K562 (cell line): ENCODE data around the gene STPG2. TPM values are rescaled to one million over a fixed set of nuclear protein-coding genes. Genes with fewer than 3 reads are reported as not detected.

Experiments used
- ARID2 ChIP-seq: fragments of 450-650 bp; IDR thresholded peaks from 2 replicates; pipeline ENCODE4 v1.6.1; 2017; ENCODE audit warnings: antibody characterized with exemption, mild to moderate bottlenecking
- ARID4B ChIP-seq: sonication (generic); formaldehyde crosslinking; IDR thresholded peaks from 2 replicates; pipeline ENCODE4 v1.8.0; 2022; ENCODE audit warnings: mild to moderate bottlenecking, missing genetic modification reagents
- ASH1L ChIP-seq: fragments of 450-650 bp; IDR thresholded peaks from 2 replicates; pipeline ENCODE4 v1.6.1; 2018; ENCODE audit warnings: borderline replicate concordance, mild to moderate bottlenecking, low read depth; ENCODE audit not compliant: partially characterized antibody
- CGGBP1 ChIP-seq: fragments of 250-450 bp; sonication (Bioruptor Pico); IDR thresholded peaks from 2 replicates; pipeline ENCODE4 v1.9.0; 2021; ENCODE audit warnings: mild to moderate bottlenecking
- CSDE1 ChIP-seq, 2 experiments: fragments of 450-650 bp; IDR thresholded peaks; 2 replicates each; pipeline ENCODE4 v1.6.1; 2016; ENCODE audit warnings: mild to moderate bottlenecking in 1 of 2
- DDX20 ChIP-seq: fragments of 450-650 bp; IDR thresholded peaks from 2 replicates; pipeline ENCODE4 v1.6.1; 2016; ENCODE audit warnings: missing genetic modification characterization, low read depth, mild to moderate bottlenecking, missing compliant biosample characterization, moderate library complexity
- E2F4 ChIP-seq: sonication (generic); formaldehyde crosslinking; IDR thresholded peaks from 2 replicates; pipeline ENCODE4 v1.8.0; 2022; ENCODE audit warnings: mild to moderate bottlenecking, low read depth, missing genetic modification reagents
- HMG20A ChIP-seq: fragments of 450-650 bp; formaldehyde crosslinking; conservative IDR thresholded peaks from 2 replicates; pipeline ENCODE4 v1.4.0; 2020; ENCODE audit warnings: mild to moderate bottlenecking, mixed read lengths
- HSF4 ChIP-seq: fragments of 250-450 bp; sonication (Bioruptor Pico); IDR thresholded peaks from 2 replicates; pipeline ENCODE4 v2.1.2; 2022; ENCODE audit warnings: mild to moderate bottlenecking, moderate library complexity, borderline replicate concordance
- NR2C1 ChIP-seq, 2 experiments: fragments of 450-650 bp; IDR thresholded peaks; 2 replicates each; pipeline ENCODE4 v1.6.1; 2017; ENCODE audit warnings: mild to moderate bottlenecking in 2 of 2, antibody characterized with exemption in 1 of 2, inconsistent platforms in 1 of 2, missing compliant biosample characterization in 1 of 2, missing genetic modification characterization in 1 of 2
- SFPQ ChIP-seq: fragments of 200-400 bp; formaldehyde crosslinking; IDR thresholded peaks from 2 replicates; pipeline ENCODE4 v1.6.1; 2017; ENCODE audit warnings: mild to moderate bottlenecking, low read depth, low read length, moderate library complexity
- STAG1 ChIP-seq: sonication (generic); formaldehyde crosslinking; IDR thresholded peaks from 2 replicates; pipeline ENCODE4 v1.5.0; 2020; ENCODE audit warnings: missing genetic modification reagents, borderline replicate concordance
- STAT6 ChIP-seq: sonication (generic); formaldehyde crosslinking; IDR thresholded peaks from 2 replicates; pipeline ENCODE4 v1.8.1; 2023; ENCODE audit warnings: mild to moderate bottlenecking, missing genetic modification reagents
- ZNF740 ChIP-seq, 3 experiments: fragments of 200-800 bp in 1 of 3; sonication (Bioruptor generic) in 1 of 3; sonication (generic) in 1 of 3; formaldehyde crosslinking in 1 of 3; IDR thresholded peaks; 2 replicates each; pipeline versions ENCODE4 v1.6.1 to v1.8.0; 2016 to 2022; ENCODE audit warnings: mild to moderate bottlenecking in 2 of 3, missing compliant biosample characterization in 2 of 3, missing genetic modification characterization in 2 of 3, missing genetic modification reagents in 1 of 3
- polyA plus RNA-seq, 8 experiments: library from polyadenylated mRNA; depleted of rRNA in 4 of 8; stranded (reverse) in 5 of 8; unstranded in 3 of 8; fragments of >200 nt; fragmentation: Nextera tagmentation in 2 of 8; fragmentation: Illumina TruSeq in 1 of 8; extraction: Ambion mirVana in 2 of 8; extraction: Trizol in 1 of 8; gene quantifications; 2 replicates each; pipeline versions ENCODE4 v1.2.1 to v1.2.3, GENCODE V29; 2011 to 2014; ENCODE audit warnings: inconsistent platforms in 1 of 8, missing spikeins in 1 of 8
- total RNA-seq, 7 experiments: library from RNA; depleted of rRNA in 6 of 7; stranded (reverse); fragments of >200 nt in 6 of 7; fragmentation: Illumina TruSeq in 2 of 7; extraction: Trizol in 2 of 7; gene quantifications; 2 replicates each; pipeline versions ENCODE4 v1.2.1 to v1.2.3, GENCODE V29; 2011 to 2021; ENCODE audit warnings: low replicate concordance in 1 of 7

STPG2 gene
- total and polyA plus RNA-seq, 9 of the 15 experiments (the other 6 are each of a cell fraction or from before 2014, with no cell fraction given) = not detected

GRCh38 chr4:98101988-98102387 lies 41.3 kb downstream of the STPG2 start (continued):
- TF ChIP-seq E2F4 (CRISPR knock-in tag) (no peak), SFPQ (no peak), CGGBP1 (CRISPR knock-in tag) (no peak), HMG20A (CRISPR knock-in tag) (no peak), HSF4 (CRISPR knock-in tag) (no peak), ZNF740 (CRISPR knock-in tag; IDR thresholded peaks at IDR 0.05) (no peak), ZNF740 (tag; IDR thresholded peaks at IDR 0.05) (no peak), STAT6 (CRISPR knock-in tag) (no peak), ARID2 (no peak), ASH1L (no peak), ARID4B (CRISPR knock-in tag) (no peak), STAG1 (no peak), NR2C1 (IDR thresholded peaks at IDR 0.05) (no peak), NR2C1 (tag; IDR thresholded peaks at IDR 0.05) (no peak), CSDE1 (IDR thresholded peaks at IDR 0.05) (no peak), DDX20 (no peak)
- TF ChIP-seq, all 486 proteins: peak for 0
